ENCODE measurements around the gene APBA1.

DNA sequence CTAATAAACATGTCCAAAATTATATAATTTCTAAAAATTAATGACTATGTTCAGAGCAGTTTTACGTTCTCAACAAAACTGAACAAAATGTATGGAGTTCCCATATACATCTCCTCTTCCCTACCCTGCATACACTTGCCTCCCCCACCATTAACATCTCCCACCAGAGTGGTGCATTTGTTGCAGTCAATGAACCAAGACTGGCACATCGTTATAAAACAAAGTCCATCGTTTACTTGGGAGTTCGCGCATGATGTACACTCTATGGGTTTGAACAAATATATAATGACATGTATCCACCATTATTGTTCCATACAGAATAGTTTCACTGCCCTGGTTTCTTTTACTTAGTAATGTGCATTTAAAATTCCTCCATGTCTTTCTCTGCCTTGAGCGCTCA, 130.1 kb downstream of the APBA1 start:
- TF ChIP-seq, protein P1, sequence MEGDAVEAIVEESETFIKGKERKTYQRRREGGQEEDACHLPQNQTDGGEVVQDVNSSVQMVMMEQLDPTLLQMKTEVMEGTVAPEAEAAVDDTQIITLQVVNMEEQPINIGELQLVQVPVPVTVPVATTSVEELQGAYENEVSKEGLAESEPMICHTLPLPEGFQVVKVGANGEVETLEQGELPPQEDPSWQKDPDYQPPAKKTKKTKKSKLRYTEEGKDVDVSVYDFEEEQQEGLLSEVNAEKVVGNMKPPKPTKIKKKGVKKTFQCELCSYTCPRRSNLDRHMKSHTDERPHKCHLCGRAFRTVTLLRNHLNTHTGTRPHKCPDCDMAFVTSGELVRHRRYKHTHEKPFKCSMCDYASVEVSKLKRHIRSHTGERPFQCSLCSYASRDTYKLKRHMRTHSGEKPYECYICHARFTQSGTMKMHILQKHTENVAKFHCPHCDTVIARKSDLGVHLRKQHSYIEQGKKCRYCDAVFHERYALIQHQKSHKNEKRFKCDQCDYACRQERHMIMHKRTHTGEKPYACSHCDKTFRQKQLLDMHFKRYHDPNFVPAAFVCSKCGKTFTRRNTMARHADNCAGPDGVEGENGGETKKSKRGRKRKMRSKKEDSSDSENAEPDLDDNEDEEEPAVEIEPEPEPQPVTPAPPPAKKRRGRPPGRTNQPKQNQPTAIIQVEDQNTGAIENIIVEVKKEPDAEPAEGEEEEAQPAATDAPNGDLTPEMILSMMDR (IDR thresholded peaks at IDR 0.05): no peak
- no peak for TF ChIP-seq POLR2A (IDR thresholded peaks at IDR 0.05)
